Type B pancreatic cell (in vitro differentiated cells): ENCODE results near the gene SLCO2A1. TPM values are rescaled to one million over a fixed set of nuclear protein-coding genes. Genes with fewer than 3 reads are reported as not detected.

ENCODE experiments used
- DNase-seq: peaks from one replicate; pipeline ENCODE4 v3.0.0; 2021; ENCODE audit warnings: mixed read lengths; ENCODE audit not compliant: unreplicated experiment; ENCODE audit errors: extremely low spot score
- H3K27ac Mint-ChIP-seq: 2 replicates; pipeline ENCODE4 v1.8.0; 2021; ENCODE audit warnings: mild to moderate bottlenecking, mixed read lengths
- H3K27me3 Mint-ChIP-seq: 2 replicates; pipeline ENCODE4 v1.8.0; 2021; ENCODE audit warnings: mixed read lengths
- H3K36me3 Mint-ChIP-seq: 2 replicates; pipeline ENCODE4 v1.8.0; 2021; ENCODE audit warnings: mixed read lengths
- H3K4me1 Mint-ChIP-seq: one replicate; pipeline ENCODE4 v1.8.0; 2021; ENCODE audit warnings: mixed read lengths; ENCODE audit not compliant: unreplicated experiment
- H3K4me3 Mint-ChIP-seq: 2 replicates; pipeline ENCODE4 v1.8.0; 2021; ENCODE audit warnings: mild to moderate bottlenecking, mixed read lengths
- H3K9me3 Mint-ChIP-seq: 2 replicates; pipeline ENCODE4 v1.8.0; 2021; ENCODE audit warnings: mixed read lengths
- total RNA-seq: library from RNA; stranded (reverse); gene quantifications from 2 replicates; pipeline ENCODE4 v1.2.1, GENCODE V29; 2021; ENCODE audit warnings: low replicate concordance
- TF ChIP-seq, protein P1 (sequence below): fragments of 200-600 bp; sonication (generic); conservative IDR thresholded peaks from 2 replicates; pipeline ENCODE4 v1.5.0; 2021; ENCODE audit warnings: antibody characterized with exemption, mild to moderate bottlenecking

The SLCO2A1 gene
- total RNA-seq, 1 donor from 2014 or later: 3.8 TPM

DNA sequence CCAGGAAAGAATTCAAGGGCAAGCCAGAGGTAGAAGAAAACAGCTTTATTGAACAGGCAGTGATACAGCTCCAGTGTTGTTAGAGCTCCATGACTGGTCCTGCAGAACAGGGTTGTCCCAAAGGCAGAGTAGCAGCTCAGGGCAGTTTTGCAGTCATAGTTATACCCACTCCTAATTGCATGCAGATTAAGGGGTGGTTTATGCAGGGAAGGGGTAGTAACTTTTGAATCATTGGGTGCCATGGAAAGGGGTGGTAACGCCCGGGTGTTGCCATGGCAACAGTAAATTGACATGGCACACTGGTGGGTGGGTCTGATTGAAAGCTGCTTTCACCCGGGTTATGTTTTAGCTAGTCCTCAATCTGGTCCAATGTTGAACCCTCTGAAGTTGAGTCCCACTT is 124.3 kb downstream of the SLCO2A1 start:
- Mint-ChIP-seq H3K36me3 (no peaks in the 10 kb centered on the region), H3K27ac (no peak overlapping the region), H3K4me3 (no peak overlapping the region), H3K4me1 (no peaks in the 10 kb centered on the region), H3K27me3 (peaks cover 12% of the 10 kb centered on the region), H3K9me3 (peaks cover 4% of the 10 kb centered on the region)
- no peak for DNase-seq
- TF ChIP-seq, protein P1, sequence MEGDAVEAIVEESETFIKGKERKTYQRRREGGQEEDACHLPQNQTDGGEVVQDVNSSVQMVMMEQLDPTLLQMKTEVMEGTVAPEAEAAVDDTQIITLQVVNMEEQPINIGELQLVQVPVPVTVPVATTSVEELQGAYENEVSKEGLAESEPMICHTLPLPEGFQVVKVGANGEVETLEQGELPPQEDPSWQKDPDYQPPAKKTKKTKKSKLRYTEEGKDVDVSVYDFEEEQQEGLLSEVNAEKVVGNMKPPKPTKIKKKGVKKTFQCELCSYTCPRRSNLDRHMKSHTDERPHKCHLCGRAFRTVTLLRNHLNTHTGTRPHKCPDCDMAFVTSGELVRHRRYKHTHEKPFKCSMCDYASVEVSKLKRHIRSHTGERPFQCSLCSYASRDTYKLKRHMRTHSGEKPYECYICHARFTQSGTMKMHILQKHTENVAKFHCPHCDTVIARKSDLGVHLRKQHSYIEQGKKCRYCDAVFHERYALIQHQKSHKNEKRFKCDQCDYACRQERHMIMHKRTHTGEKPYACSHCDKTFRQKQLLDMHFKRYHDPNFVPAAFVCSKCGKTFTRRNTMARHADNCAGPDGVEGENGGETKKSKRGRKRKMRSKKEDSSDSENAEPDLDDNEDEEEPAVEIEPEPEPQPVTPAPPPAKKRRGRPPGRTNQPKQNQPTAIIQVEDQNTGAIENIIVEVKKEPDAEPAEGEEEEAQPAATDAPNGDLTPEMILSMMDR: no peak

DNA sequence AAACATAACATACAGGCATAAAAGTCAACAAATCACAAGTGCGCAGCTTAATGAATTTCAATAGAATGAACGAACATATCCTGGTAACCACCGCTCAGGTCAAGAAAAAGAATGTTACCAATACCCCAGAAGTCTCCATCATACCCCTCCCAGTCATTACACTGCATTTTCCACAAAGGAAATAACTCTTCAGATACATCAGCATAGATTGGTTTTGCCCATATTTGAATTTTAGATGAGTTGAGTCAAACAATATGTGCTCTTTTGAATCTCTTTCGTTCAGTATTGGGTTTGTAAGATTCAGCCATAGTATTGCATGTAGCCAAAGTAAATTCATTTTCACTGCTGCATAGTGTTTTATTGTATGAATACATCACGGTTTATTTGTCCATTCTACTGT is 127.9 kb downstream of the SLCO2A1 start:
- DNase-seq: no peak
- peaks cover 38% of the 10 kb centered on the region for H3K27me3 Mint-ChIP-seq
- H3K9me3 Mint-ChIP-seq: peaks cover 4% of the 10 kb centered on the region
- no peaks in the 10 kb centered on the region for H3K4me1 Mint-ChIP-seq
- TF ChIP-seq, protein P1: no peak
- no peak overlapping the region for H3K4me3 Mint-ChIP-seq
- no peaks in the 10 kb centered on the region for H3K36me3 Mint-ChIP-seq
- no peak overlapping the region for H3K27ac Mint-ChIP-seq

DNA sequence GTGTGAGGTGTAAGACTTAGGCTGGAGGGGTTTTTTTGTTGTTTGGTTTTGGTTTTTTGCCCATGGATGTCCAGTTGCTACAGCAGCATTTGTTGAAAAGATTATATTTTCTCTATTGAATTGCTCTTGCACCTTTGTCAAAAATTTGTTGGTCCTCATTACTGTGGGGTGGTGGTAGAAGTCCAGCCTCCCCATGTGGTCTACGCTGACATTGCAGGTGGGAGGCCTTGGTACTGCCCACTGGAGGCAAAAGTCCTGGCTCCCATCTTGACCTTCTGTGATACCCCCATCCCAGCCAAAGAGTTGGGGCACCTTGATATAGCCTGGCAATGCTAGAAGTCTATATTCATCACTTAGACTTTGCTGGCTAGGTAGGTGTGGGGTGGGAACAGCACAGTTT is 128.6 kb downstream of the SLCO2A1 start:
- Mint-ChIP-seq H3K27me3 (peaks cover 45% of the 10 kb centered on the region), H3K4me3 (no peak overlapping the region), H3K27ac (no peak overlapping the region), H3K9me3 (peaks cover 4% of the 10 kb centered on the region), H3K36me3 (no peaks in the 10 kb centered on the region), H3K4me1 (no peaks in the 10 kb centered on the region)
- no peak for DNase-seq
- TF ChIP-seq, protein P1: no peak

DNA sequence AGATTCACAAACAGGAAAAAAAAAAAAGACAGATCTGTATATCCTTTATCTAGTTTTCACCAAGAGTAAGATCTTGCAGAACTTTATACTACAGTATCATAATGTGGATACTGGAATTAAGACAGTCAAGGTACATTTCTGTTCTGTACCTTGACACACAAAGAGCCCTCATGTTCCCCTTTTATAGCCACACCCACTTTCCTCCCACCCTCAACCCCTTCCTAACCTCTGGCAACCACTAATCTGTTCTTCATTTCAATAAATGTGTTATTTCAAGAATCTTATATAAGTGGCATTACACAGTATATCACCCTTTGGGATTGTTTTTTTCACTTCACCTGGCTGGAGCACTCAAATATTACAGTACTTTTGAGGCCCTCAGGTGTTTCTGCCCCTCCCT is 130.4 kb downstream of the SLCO2A1 start:
- peak overlapping the region; percentile 24 for H3K4me3 Mint-ChIP-seq
- no peaks in the 10 kb centered on the region for H3K36me3 Mint-ChIP-seq
- H3K27ac Mint-ChIP-seq: peak overlapping the region; percentile 54
- H3K4me1 Mint-ChIP-seq: no peaks in the 10 kb centered on the region
- no peak for DNase-seq
- TF ChIP-seq, protein P1: no peak
- peaks cover 4% of the 10 kb centered on the region for H3K9me3 Mint-ChIP-seq
- H3K27me3 Mint-ChIP-seq: peaks cover 47% of the 10 kb centered on the region

DNA sequence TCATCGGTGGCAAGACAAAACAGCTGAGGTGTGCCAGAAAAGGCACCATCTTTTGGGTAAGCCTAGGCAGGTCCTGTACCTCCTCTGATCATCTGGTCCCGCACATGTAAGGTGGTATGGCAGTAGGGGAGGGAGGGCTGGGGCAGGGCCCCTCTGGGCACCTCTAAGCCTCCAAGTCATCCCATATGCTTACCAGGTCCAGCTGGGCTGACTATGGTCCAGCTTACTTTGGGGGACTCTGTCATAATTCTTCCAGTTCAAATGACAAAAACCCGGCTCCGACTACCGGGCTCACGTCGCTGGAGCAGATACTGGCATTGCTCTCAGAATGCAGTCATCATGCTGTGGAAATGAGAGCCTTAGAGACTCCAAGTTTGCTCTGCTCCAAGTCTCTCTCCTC is 132.2 kb downstream of the SLCO2A1 start:
- Mint-ChIP-seq H3K4me1 (no peaks in the 10 kb centered on the region), H3K27ac (no peak overlapping the region), H3K36me3 (no peaks in the 10 kb centered on the region), H3K27me3 (peaks cover 54% of the 10 kb centered on the region), H3K9me3 (peaks cover 4% of the 10 kb centered on the region), H3K4me3 (peak overlapping the region; percentile 92)
- DNase-seq: no peak
- TF ChIP-seq, protein P1: no peak
